Adrenal gland (tissue), 12 donors: Measurements from ENCODE around the gene ELL. TPM values are rescaled to one million over a fixed set of nuclear protein-coding genes. Genes with fewer than 3 reads are reported as not detected.
"Not testable (repeated sequence)": the region's sequence is repeated elsewhere in the genome, so short reads cannot be mapped to it uniquely, and the experiment has no call there.

ENCODE experiments used
- DNase-seq, 7 donors: peaks; one replicate each; pipeline ENCODE4 v3.0.0-alpha.2; 2019 to 2020
- H3K27ac ChIP-seq, 5 donors: fragments of 200-600 bp; sonication (generic) in 4 of 5; 1 replicate in 3 of 5; 2 replicates in 2 of 5; pipeline versions ENCODE4 v1.5.1 to v1.8.0; 2016 to 2020; ENCODE audit warnings: mild to moderate bottlenecking in 1 of 5
- H3K27me3 ChIP-seq: fragments of 200-600 bp; 2 replicates; pipeline ENCODE4 v1.8.0; 2021
- H3K36me3 ChIP-seq, 2 donors: fragments of 200-600 bp; replicated peaks in 1 of 2; 1 replicate in 1 of 2; 2 replicates in 1 of 2; pipeline versions ENCODE4 v1.5.1 to v1.8.0; 2018 to 2022
- H3K4me1 ChIP-seq, 2 donors: fragments of 200-600 bp; replicated peaks in 1 of 2; 1 replicate in 1 of 2; 2 replicates in 1 of 2; pipeline versions ENCODE4 v1.5.1 to v1.8.0; 2018 to 2021
- H3K4me3 ChIP-seq, 4 donors: fragments of 200-600 bp; sonication (generic) in 3 of 4; one replicate each; pipeline ENCODE4 v1.5.1; 2016 to 2018
- H3K9me3 ChIP-seq, 3 donors: fragments of 200-600 bp; sonication (generic) in 1 of 3; replicated peaks in 1 of 3; 1 replicate in 2 of 3; 2 replicates in 1 of 3; pipeline versions ENCODE4 v1.5.1 to v1.8.0; 2016 to 2021
- CTCF ChIP-seq, 6 experiments: fragments of 450-650 bp in 4 of 6; fragments of 200-600 bp in 2 of 6; sonication (generic) in 1 of 6; IDR thresholded peaks; 1 replicate in 5 of 6; 2 replicates in 1 of 6; pipeline versions ENCODE4 v1.5.1 to v1.8.0; 2016 to 2021; ENCODE audit warnings: antibody characterized with exemption in 6 of 6, mild to moderate bottlenecking in 2 of 6, moderate library complexity in 1 of 6
- POLR2A ChIP-seq, 2 donors: fragments of 450-650 bp; IDR thresholded peaks; one replicate each; pipeline ENCODE4 v1.6.1; 2017; ENCODE audit warnings: antibody characterized with exemption in 2 of 2, mild to moderate bottlenecking in 2 of 2, moderate library complexity in 1 of 2
- WGBS, 4 donors: extraction: QIAGEN DNeasy Blood & Tissue Kit in 2 of 4; methylation state at CpG; one replicate each; pipeline versions ENCODE4 v1.1.5 to v1.1.7; 2013 to 2017; 5-methylcytosine and 5-hydroxymethylcytosine counted together
- intact Hi-C, 2 donors: fragments of 100-400 bp; cut with DNase I; formaldehyde crosslinking; loops; one replicate each; pipeline versions ENCODE4 v1.14.1 to v1.15.0; 2022 to 2023
- polyA plus RNA-seq, 3 donors: library from polyadenylated mRNA; stranded (reverse); fragments of 200-250 nt in 2 of 3; fragments of 350-450 nt in 1 of 3; fragmentation: Illumina TruSeq in 1 of 3; extraction: RNeasy Lipid Tissue Mini Kit (QIAGEN cat#74804) in 1 of 3; gene quantifications; one replicate each; pipeline ENCODE4 v1.2.3, GENCODE V29; 2013 to 2014
- total RNA-seq, 9 donors: library from RNA; depleted of rRNA in 4 of 9; stranded (reverse); fragments of >200 nt in 4 of 9; fragments of 120-200 nt in 1 of 9; fragmentation: NEBNext Ultra II Directional in 1 of 9; extraction: Animal tissue kit (Norgen Biotek cat#: 25700) in 1 of 9; gene quantifications; one replicate each; pipeline versions ENCODE4 v1.1.0 to v1.2.4, GENCODE V29; 2013 to 2023
- donor health status: healthy with polysubstance abuse.
- donor health status: Bipolar disorder and iron deficiency.
- donor health status: DM: yes; HTN: yes; CAD: no.
- donor health status: DM: no; HTN: no; CAD: no.
- donor health status: DM: no; HTN: no; CAD: no.
- donor health status: DM: yes; HTN: yes; CAD: no.

ELL gene
- total and polyA plus RNA-seq, 12 donors: 1.8 to 28.3 (median 13.8) TPM

- DNase-seq: peak in 5 of 7 donors; percentile 39 to 63 (median 45)
- WGBS, 4 donors: 9 to 12% (median 10%) methylated on average over 8 to 11 of the region's 11 CpGs
- Histone ChIP-seq H3K27me3 (no peaks in the 10 kb centered on the region), H3K4me1 (peaks cover 33 to 45% of the 10 kb centered on the region in 2 donors), H3K4me3 (peak overlapping the region in 1 of 4 donors; percentile 24), H3K9me3 (no peaks in the 10 kb centered on the region), H3K36me3 (no peaks in the 10 kb centered on the region), H3K27ac (peak overlapping the region in 4 of 5 donors; percentile 47 to 92 (median 86))
- intact Hi-C loops: loop anchor here (5.0 kb wide), 1 partner anchor 67 kb away; no protein-coding TSS in a partner anchor
- TF ChIP-seq CTCF (IDR thresholded peaks at IDR 0.05) (no peak), POLR2A (IDR thresholded peaks at IDR 0.05) (no peak)
Measured at GRCh38 chr19:18414504-18415177, 107.2 kb downstream of the ELL start.

- peak in 2 of 7 donors; percentile 18 to 25 for DNase-seq
- intact Hi-C loops: loop anchor here (5.0 kb wide), 1 partner anchor 65 kb away; no protein-coding TSS in a partner anchor
- 71 to 77% (median 73%) methylated on average over 16 of the region's 16 CpGs for WGBS, 4 donors
Measured at GRCh38 chr19:18412610-18413239, 109.1 kb downstream of the ELL start.

GRCh38 chr19:18408053-18408476, 113.8 kb downstream of the ELL start:
- intact Hi-C loops: loop anchor here in 1 of 2 donors (10.0 kb wide), 1 partner anchor 133 kb away; the partner anchor contains the start of gene IQCN
- Histone ChIP-seq H3K27me3 (no peaks in the 10 kb centered on the region), H3K4me3 (no peak overlapping the region), H3K27ac (no peak overlapping the region), H3K9me3 (no peaks in the 10 kb centered on the region), H3K36me3 (no peaks in the 10 kb centered on the region), H3K4me1 (no peaks in the 10 kb centered on the region)
- WGBS, 4 donors: 49 to 61% (median 54%) methylated on average over 7 to 10 of the region's 10 CpGs
- DNase-seq: peak in 4 of 7 donors; percentile 56 to 72 (median 62)
- TF ChIP-seq CTCF (IDR thresholded peaks at IDR 0.05) (peak in 4 of 6 experiments; percentile 51 to 60 (median 55)), POLR2A (IDR thresholded peaks at IDR 0.05) (no peak)

More at GRCh38 chr19:18412610-18413239, 109.1 kb downstream of the ELL start:
- no peak overlapping the region for H3K27ac ChIP-seq
- H3K9me3 ChIP-seq: no peaks in the 10 kb centered on the region
- TF ChIP-seq CTCF (IDR thresholded peaks at IDR 0.05) (no peak), POLR2A (IDR thresholded peaks at IDR 0.05) (no peak)
- no peaks in the 10 kb centered on the region for H3K36me3 ChIP-seq
- no peak overlapping the region for H3K4me3 ChIP-seq
- peaks cover 23 to 33% of the 10 kb centered on the region in 2 donors for H3K4me1 ChIP-seq
- no peaks in the 10 kb centered on the region for H3K27me3 ChIP-seq

- intact Hi-C loops: loop anchor here in 1 of 2 donors (10.0 kb wide), 1 partner anchor 132 kb away; the partner anchor contains the start of gene IQCN
- Histone ChIP-seq H3K9me3 (no peaks in the 10 kb centered on the region), H3K4me1 (no peaks in the 10 kb centered on the region)
Measured at GRCh38 chr19:18406749-18407148, 115.1 kb downstream of the ELL start.

GRCh38 chr19:18405754-18406153, 116.1 kb downstream of the ELL start:
- not testable (repeated sequence) for H3K9me3 ChIP-seq, H3K27me3 ChIP-seq, DNase-seq, H3K36me3 ChIP-seq, H3K4me3 ChIP-seq, H3K4me1 ChIP-seq, H3K27ac ChIP-seq
- 83 to 92% (median 87%) methylated on average over 11 of the region's 11 CpGs for WGBS, 4 donors
- intact Hi-C loops: loop anchor here in 1 of 2 donors (10.0 kb wide), 1 partner anchor 131 kb away; the partner anchor contains the start of gene IQCN

More at GRCh38 chr19:18406749-18407148, 115.1 kb downstream of the ELL start:
- Histone ChIP-seq H3K27me3 (no peaks in the 10 kb centered on the region), H3K4me3 (no peak overlapping the region), H3K36me3 (no peaks in the 10 kb centered on the region), H3K27ac (no peak overlapping the region)
- no peak for DNase-seq
- TF ChIP-seq CTCF (IDR thresholded peaks at IDR 0.05) (no peak), POLR2A (IDR thresholded peaks at IDR 0.05) (no peak)
- 92 to 97% (median 93%) methylated on average over 9 of the region's 9 CpGs for WGBS, 4 donors

GRCh38 chr19:18402455-18403248, 119.2 kb downstream of the ELL start:
- peak overlapping the region in 1 of 5 donors; percentile 65 for H3K27ac ChIP-seq
- not testable (repeated sequence) for H3K27me3 ChIP-seq, H3K9me3 ChIP-seq, H3K4me3 ChIP-seq, H3K4me1 ChIP-seq, DNase-seq, H3K36me3 ChIP-seq
- WGBS, 4 donors: 73 to 84% (median 76%) methylated on average over 18 of the region's 18 CpGs
- intact Hi-C loops: loop anchor here in 1 of 2 donors (10.0 kb wide), 1 partner anchor 128 kb away; the partner anchor contains the start of gene IQCN
